NK-92 (cell line): ENCODE data around the gene WIPF1.
"Not testable (repeated sequence)": the region's sequence is repeated elsewhere in the genome, so short reads cannot be mapped to it uniquely, and the experiment has no call there.

Experiments used
- DNase-seq: peaks from one replicate; lab custom pipeline; 2025; ENCODE audit not compliant: unreplicated experiment; lab: John Stamatoyannopoulos, UW

The WIPF1 gene

DNA sequence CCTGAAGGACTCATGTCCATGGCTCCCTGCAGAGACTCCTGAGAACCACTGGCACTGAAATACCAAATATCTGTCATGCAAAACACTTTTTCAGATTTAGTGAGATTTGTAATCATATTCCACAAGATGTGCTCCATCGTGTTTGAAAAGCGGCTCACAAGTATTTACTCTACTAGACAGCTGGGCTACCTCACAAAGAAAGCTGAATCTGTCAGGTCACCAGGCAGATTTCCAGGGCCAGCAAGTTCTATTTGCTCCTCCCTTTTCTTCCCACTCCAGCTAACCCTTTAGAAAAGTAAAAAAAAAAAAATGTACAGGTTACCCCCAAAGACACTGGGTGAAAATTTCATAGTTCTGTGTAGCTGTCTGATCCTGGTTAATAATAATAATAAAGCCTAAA lies 22.9 kb downstream of the WIPF1 start:
- no peak for DNase-seq

DNA sequence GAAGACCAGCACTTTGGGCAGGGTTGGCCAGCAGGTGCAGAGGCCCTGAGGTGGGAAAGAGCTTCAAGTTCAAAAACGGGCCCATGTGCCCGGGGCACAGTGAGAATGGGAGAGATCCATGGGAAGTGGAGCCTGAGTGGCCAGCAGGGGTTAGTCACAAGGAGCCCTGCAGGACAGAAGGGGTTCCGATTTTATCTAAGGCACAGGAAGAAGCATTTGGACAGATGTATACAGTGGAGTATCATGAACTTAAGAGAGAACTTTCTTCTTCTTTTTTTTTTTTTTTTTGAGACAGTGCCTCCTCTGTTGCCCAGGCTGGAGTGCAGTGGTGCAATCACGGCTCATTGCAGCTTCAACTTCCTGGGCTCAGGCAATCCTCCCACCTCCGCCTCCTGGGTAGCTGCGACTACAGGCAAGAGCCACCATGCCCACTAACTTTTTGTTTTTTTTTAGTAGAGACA lies 24.0 kb downstream of the WIPF1 start:
- no peak for DNase-seq

DNA sequence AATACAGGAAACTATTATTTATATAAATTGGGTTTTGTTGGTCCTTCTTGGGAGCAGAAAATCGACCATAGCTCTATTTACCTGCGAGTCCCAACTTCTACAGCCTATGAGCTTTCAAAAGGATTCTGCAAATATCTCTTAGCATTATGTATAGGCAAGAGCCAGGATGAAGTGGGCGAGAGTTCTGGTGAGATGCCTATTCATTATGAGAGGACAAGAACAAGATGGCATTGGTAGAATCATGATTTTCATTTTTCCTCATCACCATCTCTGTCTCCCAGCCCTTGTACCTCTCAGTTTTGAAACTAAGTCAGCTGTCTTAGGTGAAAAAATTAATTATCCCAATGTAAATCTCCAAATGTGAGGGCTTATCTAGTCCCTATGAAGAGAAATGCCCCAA lies 25.0 kb downstream of the WIPF1 start:
- DNase-seq = no peak

DNA sequence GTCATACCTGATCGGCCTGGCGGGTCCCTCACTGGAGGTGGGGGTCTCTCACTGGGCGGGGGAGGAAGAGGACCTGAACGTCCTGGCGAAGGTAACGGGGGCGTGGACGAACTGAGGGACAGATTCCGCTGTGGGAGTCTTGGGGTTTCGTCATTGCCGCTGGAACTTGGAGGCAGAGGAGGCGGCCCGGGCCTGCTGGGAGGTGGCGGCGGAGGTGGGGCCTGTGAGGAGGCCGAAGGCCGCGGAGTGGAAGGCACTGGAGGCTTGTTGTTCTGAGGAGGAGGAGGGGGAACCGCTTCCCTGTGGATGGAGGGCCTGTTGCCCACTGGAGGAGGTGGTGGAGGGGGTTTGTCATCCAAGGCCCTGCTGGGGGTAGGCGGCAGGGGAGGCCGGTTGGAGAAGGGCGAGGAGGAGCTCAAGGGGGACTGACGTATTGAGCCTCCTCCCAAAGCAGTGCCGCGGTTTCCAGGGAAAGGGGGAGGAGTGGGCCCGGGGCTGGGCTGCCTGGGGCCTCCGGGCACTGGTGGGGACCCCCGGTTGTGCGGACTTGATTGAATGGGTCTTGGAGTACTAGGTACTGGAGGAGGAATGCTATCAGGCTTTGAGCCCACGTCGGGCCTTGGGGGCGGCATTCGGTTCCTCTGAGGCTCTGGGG lies 25.8 kb downstream of the WIPF1 start:
- DNase-seq = no peak

DNA sequence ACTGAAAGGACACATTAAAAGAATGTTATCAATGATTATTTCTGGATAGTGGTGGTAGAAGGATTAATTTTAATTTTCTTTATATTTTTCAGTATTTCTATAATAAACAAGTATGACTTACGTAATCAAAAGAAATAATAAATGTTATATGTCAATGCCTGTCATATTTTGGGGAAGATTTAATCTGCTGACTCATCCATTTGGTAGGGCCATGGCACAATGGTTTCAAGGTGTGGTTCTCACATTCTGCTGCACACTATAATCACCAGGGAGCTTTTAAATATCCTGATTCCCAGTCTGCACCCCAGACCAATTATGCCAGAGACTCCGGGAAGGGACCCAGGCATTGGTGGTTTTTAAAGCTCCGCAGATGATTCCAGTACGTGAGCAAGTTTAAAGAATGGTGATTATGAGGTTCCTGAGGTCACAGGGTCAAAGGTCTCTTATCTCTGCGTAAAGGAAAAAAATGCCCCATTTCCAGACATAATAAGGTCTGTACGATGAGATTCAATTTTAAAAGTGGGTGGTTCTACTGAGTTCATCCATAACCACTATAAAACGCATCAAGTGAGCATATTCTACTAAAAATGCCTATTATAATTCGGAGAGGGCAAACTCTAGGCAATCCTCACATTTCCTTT lies 27.2 kb downstream of the WIPF1 start:
- DNase-seq = no peak

DNA sequence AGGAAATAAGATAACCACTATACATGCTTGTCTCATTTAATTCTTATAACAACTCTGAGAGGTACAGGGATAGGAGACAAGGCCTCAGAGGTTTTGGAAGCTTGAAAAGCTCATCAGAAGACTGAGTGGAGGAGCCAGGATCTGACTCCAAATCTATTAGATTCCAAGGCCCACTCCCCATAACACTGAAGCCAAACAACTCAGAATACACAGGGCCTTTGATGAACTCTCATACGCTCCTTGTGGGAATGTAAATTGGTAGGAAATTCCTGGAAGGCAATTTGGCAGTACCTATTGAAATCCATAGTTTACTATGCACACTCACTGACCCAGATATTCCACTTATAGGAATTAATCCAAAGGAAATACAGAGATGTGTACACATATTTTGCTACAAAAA lies 27.9 kb downstream of the WIPF1 start:
- DNase-seq = no peak

DNA sequence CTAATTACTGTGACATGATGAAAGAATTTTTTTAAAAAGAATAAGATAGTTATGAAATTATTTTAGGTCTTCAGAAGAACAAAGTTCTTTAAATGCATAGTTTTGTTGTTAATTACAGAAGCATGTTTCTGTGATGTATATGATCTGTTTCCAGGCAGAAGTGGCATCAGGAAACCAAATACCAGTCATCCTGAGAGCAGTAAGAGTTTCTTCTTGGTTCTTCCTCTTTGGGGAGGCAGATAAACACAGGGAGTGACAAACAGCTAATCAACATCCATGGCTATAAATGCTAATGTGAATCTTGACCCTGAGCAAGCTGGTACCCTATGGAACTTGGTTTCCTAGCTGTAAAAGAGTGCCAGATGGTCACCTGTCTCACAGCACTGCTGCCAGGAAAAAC lies 29.2 kb downstream of the WIPF1 start:
- DNase-seq = no peak

DNA sequence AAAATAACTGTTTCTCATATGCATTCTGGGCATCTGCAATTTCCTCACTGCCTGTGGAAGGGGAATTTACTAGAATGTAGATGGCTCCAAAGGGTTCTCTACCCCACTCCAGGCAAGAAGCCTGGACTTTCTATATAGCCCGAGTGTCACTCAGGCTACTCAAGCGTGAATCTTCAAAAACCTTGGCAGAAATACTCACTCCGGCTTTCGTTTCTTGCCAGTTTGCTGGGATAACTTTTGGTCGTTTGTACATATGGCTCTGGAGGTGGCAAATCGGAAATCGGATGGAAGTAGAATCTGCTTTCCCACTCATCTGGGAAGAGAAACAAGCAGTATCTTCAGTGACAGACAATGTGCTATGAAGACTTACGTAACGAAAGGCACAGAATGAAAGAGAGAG lies 30.7 kb downstream of the WIPF1 start:
- no peak for DNase-seq

DNA sequence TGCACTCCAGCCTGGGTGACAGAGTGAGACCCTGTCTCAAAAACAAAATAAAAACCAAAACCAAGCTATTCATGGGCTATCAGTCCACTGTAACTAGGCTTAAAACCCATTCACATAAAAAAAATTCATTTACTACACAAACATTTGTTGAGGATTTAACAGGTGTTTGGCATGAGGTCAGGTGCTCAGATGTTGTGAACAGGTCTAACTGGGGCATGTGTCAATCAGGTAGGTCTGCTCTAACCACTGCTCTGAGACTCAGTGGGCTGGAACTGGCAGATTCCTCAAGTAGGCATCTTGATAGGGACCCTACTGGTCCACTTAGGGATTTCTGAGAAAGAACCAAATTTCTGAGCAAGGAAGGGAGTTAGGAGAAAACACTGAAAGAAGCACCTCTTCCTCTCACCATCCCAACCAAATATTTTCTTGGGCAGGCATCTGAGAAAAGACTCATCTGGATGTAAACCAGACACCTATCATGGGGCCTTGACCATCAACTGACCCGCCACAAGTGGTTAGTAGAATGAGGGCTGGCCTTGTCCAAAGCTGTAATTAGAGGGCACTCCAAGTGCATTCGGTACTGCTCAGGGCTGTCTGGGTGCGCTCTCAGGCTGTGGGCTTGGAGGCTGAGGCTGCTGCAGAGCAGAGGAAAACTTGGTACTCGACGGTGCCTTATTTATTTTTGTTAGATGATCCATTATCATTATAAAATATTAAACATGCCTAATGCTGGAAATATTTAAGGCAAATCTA lies 33.9 kb downstream of the WIPF1 start:
- DNase-seq = no peak

DNA sequence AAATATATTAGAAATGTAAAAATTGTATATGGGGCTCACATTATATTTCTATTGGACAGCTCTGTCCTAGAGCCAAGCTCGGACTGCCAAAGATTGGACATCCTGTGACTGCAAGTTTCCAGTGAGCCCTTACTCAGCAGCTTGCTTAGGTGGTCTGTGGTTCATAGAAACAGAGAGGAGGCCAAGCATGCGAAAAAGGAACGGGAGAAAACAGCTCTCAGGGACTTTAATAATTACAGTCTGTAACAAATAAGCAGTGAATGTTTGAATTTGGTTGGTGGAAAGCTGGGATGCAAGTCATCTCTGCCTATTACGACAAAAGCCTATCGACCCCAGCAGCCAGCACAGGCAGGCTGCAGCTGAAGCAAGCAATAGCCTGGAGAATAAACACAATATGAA lies 35.6 kb downstream of the WIPF1 start:
- no peak for DNase-seq

DNA sequence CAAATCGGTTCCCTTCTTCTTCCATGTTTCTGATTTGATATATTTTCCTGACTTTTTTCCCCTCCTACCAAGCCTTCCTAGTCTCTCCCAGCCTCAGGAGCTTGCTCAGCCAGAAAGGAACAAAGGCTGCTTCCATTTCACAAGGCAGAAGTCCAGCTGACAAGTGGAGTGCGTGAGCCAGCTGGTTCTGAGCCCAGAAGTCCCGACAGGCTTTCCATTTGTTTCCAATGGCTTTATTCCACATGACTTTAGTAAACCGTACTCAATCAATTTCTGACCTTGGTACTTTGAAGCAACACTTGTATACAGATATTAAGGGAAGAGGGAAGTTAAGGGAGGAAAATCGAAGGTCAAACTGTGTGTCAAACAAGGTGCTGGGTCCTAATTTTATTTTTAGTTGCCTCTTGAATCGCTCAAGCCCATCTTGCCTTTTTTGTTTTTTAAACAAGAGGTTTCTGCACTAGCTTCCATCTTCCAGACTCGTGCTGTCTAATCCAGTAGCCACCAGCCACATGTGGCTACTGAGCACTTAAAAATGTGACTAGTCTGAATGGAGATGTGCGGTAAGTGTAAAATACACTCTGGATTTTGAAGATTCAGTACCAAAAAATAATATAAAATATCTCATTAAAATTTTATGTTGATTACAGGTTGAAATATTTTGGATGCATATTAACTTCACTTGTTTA lies 36.2 kb downstream of the WIPF1 start:
- DNase-seq = no peak

DNA sequence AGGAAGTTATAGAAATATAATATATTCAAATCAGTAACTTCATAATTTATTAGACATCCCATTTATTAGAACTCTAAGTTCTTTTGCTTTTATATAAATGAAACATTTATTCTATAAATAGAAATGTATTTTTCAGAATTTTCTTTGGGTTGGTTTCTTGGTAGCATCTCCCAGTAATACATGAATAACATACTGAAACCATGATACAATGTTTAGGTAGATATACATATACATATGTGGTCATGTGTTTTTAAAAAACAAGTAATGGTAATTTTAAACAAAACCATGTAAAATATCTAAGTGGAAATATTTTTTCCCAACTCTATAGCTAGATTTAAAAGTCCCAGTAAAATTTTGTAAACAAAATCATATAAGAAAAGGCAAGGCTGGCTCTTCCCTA lies 36.9 kb downstream of the WIPF1 start:
- no peak for DNase-seq

DNA sequence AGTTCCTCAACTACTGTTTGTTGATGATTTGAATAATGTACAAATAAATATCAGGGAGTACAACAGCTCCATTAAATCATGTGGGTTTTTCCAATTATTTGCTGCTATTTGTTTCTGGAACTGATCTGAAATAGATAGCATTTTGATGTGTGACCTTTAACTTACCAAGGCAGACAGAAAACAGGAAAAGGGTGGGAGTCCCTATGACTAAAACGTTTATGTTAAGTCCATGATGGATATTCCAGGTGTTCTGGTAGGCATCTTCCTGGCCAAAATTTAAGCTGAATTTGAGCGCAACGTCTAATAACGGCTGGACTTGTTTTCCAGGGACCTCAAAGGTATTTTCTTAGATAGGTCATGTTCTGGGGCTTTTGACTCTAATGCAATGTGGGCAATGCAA lies 41.6 kb downstream of the WIPF1 start:
- DNase-seq = no peak

DNA sequence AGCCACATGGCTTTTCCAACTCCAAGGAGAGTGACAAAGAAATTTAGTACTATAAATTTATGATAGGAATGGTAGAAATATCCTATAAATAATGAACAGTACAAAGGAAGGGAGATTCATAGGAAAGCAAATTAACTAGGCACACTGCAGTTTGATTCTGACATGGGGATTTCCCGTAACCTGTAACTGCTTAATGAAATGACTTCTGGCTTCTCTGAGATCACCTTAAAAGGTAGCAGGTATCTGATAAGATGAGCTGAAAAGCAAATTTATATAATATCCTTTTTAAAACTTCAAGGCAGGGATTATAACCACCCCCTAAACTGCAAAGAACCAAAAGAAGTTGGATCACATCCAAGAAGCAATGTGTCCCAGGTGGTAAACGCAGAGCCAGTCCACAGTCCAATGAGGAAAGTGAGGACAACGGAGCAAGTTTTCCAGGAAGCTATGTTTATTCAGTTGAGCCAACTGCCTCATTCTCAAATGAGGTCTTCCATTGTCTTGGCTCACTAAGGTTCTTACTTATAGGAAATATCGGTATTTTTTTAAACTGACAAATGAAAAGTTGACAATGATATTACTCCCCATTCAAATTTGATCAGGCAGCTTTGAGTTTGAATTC lies 43.0 kb downstream of the WIPF1 start:
- DNase-seq = no peak

DNA sequence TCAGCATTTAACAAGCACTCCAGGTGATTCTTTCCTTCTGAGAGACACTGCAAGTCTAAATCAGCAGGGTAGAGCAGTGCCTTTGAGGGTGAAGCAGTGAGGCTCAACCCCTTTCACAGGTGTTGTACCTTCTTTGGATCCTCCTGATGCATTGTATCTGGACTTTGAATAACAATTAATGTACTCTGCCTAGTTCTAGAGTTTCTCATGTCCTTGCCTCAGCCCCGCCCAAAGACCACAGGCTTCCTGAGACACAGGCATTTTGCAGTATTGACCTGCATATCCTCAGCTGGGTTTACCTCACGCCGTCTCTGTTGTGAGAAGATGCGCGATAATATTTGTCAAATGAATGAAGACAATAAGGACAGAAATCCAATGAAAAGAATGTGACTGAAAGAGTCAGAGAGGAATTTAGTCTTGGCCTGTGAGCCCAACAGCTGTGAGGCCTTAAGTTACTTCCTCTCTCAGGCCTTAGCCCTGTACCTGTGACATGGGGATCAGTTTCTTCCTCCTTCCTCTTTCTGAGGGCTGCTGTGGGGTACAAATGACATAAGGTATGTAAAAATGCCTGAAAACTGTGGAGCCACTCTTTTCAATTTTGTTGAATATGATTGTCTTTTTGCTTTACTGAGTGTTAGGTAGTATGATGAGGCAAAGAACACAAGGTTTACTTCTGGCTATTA lies 43.7 kb downstream of the WIPF1 start:
- no peak for DNase-seq

DNA sequence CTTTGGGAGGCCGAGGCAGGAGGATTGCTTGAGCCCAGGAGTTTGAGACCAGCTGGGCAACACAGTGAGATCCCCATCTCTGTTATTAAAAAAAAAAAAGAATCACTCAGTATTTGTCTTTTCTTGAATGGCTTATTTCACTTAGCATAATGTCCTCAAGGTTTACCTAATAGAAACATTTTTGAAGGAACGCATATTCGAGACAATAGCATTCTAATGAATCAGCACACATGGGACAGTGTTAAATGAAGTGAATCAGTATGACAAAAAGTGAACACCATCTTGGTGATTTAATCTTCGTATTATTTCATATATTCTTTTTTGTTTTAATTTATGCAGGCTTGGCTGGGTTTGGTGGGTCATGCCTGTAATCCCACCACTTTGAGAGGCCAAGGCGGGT lies 44.7 kb downstream of the WIPF1 start:
- no peak for DNase-seq

DNA sequence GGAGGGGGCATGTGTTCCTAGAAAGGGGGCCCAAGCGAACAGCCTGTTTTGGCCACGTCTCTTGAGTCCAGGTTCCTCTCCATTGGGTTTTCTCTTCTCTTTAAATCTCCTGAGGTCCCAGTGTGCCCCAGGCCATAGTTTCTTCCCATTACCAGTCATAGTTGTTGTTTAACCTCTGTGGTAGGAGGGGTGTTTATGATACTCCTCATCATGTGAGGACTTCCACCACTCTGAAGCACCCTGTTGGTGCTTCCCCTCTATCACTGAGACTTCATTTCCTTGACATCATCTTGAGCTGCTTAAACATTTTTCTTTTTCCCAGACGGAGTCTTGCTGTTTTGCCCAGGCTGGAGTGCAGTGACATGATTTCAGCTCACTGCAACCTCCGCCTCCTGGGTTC lies 45.9 kb downstream of the WIPF1 start:
- DNase-seq = no peak

DNA sequence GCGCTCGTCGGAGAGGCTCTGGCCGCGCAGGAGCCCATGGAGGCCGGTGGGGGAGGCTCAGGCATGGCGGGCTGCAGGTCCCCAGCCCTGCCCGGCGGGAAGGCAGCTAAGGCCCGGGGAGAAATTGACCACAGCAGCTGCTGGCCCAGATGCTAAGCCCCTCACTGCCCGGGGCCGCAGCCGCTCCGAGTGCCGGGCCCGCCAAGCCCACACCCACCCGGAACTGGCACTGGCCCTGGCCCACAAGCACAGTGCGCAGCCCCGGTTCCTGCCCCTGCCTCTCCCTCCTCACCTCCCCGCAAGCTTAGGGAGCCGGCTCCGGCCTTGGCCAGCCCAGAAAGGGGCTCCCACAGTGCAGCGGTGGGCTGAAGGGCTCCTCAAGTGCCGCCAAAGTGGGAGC lies 49.0 kb downstream of the WIPF1 start:
- DNase-seq = not testable (repeated sequence)

DNA sequence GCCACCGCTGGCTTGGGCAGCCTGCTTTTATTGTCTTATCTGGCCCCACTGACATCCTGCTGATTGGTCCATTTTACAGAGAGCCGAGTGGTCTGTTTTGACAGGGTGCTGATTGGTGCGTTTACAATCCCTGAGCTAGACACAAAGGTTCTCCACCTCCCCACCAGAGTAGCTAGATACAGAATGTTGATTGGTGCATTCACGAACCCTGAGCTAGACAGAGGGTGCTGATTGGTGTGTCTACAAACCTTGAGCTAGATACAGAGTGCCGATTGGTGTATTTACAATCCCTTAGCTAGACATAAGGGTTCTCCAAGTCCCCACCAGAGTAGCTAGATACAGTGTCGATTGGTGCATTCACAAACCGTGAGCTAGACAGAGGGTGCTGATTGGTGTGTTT lies 49.6 kb downstream of the WIPF1 start:
- DNase-seq = not testable (repeated sequence)
